ENCODE measurements around the gene SORT1. TPM values are rescaled to one million over a fixed set of nuclear protein-coding genes. Genes with fewer than 3 reads are reported as not detected.

SORT1 gene
- total and polyA plus RNA-seq, 2 of the 13 experiments (the other 11 are each of a cell fraction or from before 2014, with no cell fraction given): 32.4 to 93.0 TPM

DNA sequence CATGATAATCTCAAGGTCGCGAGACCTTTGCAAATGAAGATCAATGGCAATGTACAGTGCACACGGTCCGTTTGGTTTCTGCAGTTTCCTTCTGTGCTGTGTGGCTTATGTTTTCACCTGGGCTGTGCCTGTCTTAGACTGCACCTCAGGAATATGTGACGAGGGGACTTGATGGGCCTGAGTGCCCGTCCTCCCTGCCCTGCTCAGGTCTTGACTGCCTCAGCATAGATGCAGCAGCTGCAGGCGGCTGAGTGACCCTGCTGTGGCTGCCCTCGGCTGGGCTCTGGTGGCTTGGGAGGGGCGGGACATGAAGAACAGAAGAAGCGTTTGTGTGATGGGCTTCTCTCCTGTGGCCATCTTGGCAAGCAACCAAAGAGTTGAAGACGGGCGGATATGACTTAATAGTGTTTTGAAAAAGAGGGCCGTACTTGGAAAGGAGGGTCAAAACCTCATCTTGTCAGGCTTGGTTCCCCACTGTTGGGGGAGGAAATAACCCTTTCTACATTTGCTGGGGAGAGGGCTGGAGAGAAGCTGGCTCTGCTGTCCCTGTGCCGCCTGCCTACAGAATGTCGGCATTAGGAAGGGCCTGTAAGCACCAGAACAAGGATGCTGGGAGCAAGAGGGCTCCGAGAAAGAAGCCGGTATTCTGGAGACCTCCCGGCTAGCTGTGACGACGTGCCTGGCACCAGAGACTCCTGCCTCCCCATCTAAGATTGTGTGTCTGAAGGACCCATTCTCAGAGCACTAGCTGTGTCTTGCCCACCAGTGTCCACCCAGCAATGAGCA lies 98.0 kb downstream of the SORT1 start (continued):
- TF ChIP-seq, protein P1, sequence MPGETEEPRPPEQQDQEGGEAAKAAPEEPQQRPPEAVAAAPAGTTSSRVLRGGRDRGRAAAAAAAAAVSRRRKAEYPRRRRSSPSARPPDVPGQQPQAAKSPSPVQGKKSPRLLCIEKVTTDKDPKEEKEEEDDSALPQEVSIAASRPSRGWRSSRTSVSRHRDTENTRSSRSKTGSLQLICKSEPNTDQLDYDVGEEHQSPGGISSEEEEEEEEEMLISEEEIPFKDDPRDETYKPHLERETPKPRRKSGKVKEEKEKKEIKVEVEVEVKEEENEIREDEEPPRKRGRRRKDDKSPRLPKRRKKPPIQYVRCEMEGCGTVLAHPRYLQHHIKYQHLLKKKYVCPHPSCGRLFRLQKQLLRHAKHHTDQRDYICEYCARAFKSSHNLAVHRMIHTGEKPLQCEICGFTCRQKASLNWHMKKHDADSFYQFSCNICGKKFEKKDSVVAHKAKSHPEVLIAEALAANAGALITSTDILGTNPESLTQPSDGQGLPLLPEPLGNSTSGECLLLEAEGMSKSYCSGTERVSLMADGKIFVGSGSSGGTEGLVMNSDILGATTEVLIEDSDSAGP (CRISPR knock-in tag; IDR thresholded peaks at IDR 0.05; ENCODE audit: borderline replicate concordance): peak; percentile 51; the same call in 1 of the 2 replicates
- TF ChIP-seq ZNF230 (CRISPR knock-in tag; IDR thresholded peaks at IDR 0.05) (no peak), CENPT (CRISPR knock-in tag; IDR thresholded peaks at IDR 0.05; ENCODE audit: low read depth) (no peak), PCBP1 (IDR thresholded peaks at IDR 0.05; ENCODE audit: borderline replicate concordance, low read depth, low read length) (no peak), SOX6 (IDR thresholded peaks at IDR 0.05) (no peak), SOX6 (CRISPR knock-in tag; IDR thresholded peaks at IDR 0.05) (0 out of 2 replicates have a peak, but pooled peaks have one; percentile 48), ATF4 (CRISPR knock-in tag; IDR thresholded peaks at IDR 0.05) (no peak), KDM5B (CRISPR knock-in tag; IDR thresholded peaks at IDR 0.05; ENCODE audit: borderline replicate concordance) (0 out of 2 replicates have a peak, but pooled peaks have one; percentile 2), ZNF350 (CRISPR knock-in tag; IDR thresholded peaks at IDR 0.05; ENCODE audit: borderline replicate concordance, low read depth) (peak; percentile 43; the same call in 1 of the 2 replicates), KAT7 (CRISPR knock-in tag; IDR thresholded peaks at IDR 0.05; ENCODE audit: borderline replicate concordance) (0 out of 2 replicates have a peak, but pooled peaks have one; percentile 5), PAF1 (CRISPR knock-in tag; IDR thresholded peaks at IDR 0.05) (no peak), ZSCAN31 (CRISPR knock-in tag; IDR thresholded peaks at IDR 0.05; ENCODE audit: low read depth) (no peak), HOXD1 (CRISPR knock-in tag; IDR thresholded peaks at IDR 0.05) (0 out of 2 replicates have a peak, but pooled peaks have one; percentile 17), NRL (CRISPR knock-in tag; IDR thresholded peaks at IDR 0.05; ENCODE audit: borderline replicate concordance) (no peak), ZNF749 (CRISPR knock-in tag; IDR thresholded peaks at IDR 0.05; ENCODE audit: borderline replicate concordance) (0 out of 2 replicates have a peak, but pooled peaks have one; percentile 19), ZNF546 (CRISPR knock-in tag; conservative IDR thresholded peaks at IDR 0.05) (no peak), EED (CRISPR knock-in tag; IDR thresholded peaks at IDR 0.05) (no peak), CHCHD3 (CRISPR knock-in tag; IDR thresholded peaks at IDR 0.05) (no peak), RFXAP (CRISPR knock-in tag; IDR thresholded peaks at IDR 0.05; ENCODE audit: borderline replicate concordance) (no peak), IKZF5 (CRISPR knock-in tag; IDR thresholded peaks at IDR 0.05) (peak; percentile 12; the same call in 1 of the 2 replicates)
- TF ChIP-seq, protein P2, sequence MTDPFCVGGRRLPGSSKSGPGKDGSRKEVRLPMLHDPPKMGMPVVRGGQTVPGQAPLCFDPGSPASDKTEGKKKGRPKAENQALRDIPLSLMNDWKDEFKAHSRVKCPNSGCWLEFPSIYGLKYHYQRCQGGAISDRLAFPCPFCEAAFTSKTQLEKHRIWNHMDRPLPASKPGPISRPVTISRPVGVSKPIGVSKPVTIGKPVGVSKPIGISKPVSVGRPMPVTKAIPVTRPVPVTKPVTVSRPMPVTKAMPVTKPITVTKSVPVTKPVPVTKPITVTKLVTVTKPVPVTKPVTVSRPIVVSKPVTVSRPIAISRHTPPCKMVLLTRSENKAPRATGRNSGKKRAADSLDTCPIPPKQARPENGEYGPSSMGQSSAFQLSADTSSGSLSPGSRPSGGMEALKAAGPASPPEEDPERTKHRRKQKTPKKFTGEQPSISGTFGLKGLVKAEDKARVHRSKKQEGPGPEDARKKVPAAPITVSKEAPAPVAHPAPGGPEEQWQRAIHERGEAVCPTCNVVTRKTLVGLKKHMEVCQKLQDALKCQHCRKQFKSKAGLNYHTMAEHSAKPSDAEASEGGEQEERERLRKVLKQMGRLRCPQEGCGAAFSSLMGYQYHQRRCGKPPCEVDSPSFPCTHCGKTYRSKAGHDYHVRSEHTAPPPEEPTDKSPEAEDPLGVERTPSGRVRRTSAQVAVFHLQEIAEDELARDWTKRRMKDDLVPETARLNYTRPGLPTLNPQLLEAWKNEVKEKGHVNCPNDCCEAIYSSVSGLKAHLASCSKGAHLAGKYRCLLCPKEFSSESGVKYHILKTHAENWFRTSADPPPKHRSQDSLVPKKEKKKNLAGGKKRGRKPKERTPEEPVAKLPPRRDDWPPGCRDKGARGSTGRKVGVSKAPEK (CRISPR knock-in tag; IDR thresholded peaks at IDR 0.05; ENCODE audit: borderline replicate concordance): peak; percentile 52; the same call in 1 of the 2 replicates
